ENCODE data around the gene TBCD.

TBCD gene

DNA sequence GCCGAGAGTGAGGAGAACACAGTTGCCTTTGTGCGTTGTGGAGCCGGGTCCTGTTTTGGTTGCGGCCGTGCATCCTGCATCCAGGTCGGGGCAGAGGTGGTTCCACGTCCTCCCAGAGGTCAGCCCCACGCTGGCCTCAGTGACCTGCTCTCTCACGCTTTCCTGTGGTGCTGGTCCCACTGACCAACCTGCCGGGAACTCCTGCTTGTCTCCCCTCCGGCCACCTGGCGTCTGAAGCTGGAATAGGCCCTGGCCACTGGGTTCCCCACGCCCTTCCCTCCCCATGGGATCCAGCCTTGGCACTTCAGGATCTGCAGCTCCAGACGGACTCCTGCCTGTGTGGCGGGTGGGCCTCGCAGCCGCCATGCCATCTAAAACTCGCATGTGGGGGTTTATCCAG is 173.5 kb downstream of the TBCD start:
- DNase-seq (ENCODE audit: extremely low spot score): no peak
- CTCF ChIA-PET: no interaction called here
- POLR2A ChIA-PET: no interaction called here
- TF ChIP-seq CTBP1 (IDR thresholded peaks at IDR 0.05; ENCODE audit: borderline replicate concordance): no peak
- TF ChIP-seq L3MBTL2 (conservative IDR thresholded peaks at IDR 0.05): no peak
- no peak for TF ChIP-seq FOXM1 (IDR thresholded peaks at IDR 0.05; ENCODE audit: borderline replicate concordance)
- TF ChIP-seq HDGF (IDR thresholded peaks at IDR 0.05; ENCODE audit: borderline replicate concordance): no peak
- no peak for TF ChIP-seq SP1 (IDR thresholded peaks at IDR 0.05)
- TF ChIP-seq SUZ12 (IDR thresholded peaks at IDR 0.05): no peak
- no peak for TF ChIP-seq TARDBP (IDR thresholded peaks at IDR 0.05)
- TF ChIP-seq NFRKB (IDR thresholded peaks at IDR 0.05): no peak
- TF ChIP-seq BHLHE40 (IDR thresholded peaks at IDR 0.05; ENCODE audit: borderline replicate concordance): no peak
- TF ChIP-seq FOXK2 (IDR thresholded peaks at IDR 0.05): no peak
- TF ChIP-seq ZNF384 (IDR thresholded peaks at IDR 0.05): no peak
- TF ChIP-seq FOXA1 (IDR thresholded peaks at IDR 0.05): no peak
- TF ChIP-seq ARNT (IDR thresholded peaks at IDR 0.05): no peak
- no peak for TF ChIP-seq LEF1 (IDR thresholded peaks at IDR 0.05; ENCODE audit: borderline replicate concordance)
- TF ChIP-seq, protein P1, sequence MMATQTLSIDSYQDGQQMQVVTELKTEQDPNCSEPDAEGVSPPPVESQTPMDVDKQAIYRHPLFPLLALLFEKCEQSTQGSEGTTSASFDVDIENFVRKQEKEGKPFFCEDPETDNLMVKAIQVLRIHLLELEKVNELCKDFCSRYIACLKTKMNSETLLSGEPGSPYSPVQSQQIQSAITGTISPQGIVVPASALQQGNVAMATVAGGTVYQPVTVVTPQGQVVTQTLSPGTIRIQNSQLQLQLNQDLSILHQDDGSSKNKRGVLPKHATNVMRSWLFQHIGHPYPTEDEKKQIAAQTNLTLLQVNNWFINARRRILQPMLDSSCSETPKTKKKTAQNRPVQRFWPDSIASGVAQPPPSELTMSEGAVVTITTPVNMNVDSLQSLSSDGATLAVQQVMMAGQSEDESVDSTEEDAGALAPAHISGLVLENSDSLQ (IDR thresholded peaks at IDR 0.05): no peak
- TF ChIP-seq ELF4 (IDR thresholded peaks at IDR 0.05): no peak

- POLR2A ChIA-PET: no interaction called here
- DNase-seq (ENCODE audit: extremely low spot score): no peak
- CTCF ChIA-PET: no interaction called here
- TF ChIP-seq ZNF384 (IDR thresholded peaks at IDR 0.05) (no peak), ARNT (IDR thresholded peaks at IDR 0.05) (no peak), L3MBTL2 (conservative IDR thresholded peaks at IDR 0.05) (no peak), CTBP1 (IDR thresholded peaks at IDR 0.05; ENCODE audit: borderline replicate concordance) (no peak), FOXM1 (IDR thresholded peaks at IDR 0.05; ENCODE audit: borderline replicate concordance) (no peak), SP1 (IDR thresholded peaks at IDR 0.05) (no peak), BHLHE40 (IDR thresholded peaks at IDR 0.05; ENCODE audit: borderline replicate concordance) (no peak), TARDBP (IDR thresholded peaks at IDR 0.05) (no peak), FOXK2 (IDR thresholded peaks at IDR 0.05) (no peak), ELF4 (IDR thresholded peaks at IDR 0.05) (no peak), LEF1 (IDR thresholded peaks at IDR 0.05; ENCODE audit: borderline replicate concordance) (no peak), SUZ12 (IDR thresholded peaks at IDR 0.05) (no peak), FOXA1 (IDR thresholded peaks at IDR 0.05) (no peak)
- TF ChIP-seq, protein P1 (IDR thresholded peaks at IDR 0.05): no peak
Measured at GRCh38 chr17:82926081-82926480, 174.2 kb downstream of the TBCD start.

DNA sequence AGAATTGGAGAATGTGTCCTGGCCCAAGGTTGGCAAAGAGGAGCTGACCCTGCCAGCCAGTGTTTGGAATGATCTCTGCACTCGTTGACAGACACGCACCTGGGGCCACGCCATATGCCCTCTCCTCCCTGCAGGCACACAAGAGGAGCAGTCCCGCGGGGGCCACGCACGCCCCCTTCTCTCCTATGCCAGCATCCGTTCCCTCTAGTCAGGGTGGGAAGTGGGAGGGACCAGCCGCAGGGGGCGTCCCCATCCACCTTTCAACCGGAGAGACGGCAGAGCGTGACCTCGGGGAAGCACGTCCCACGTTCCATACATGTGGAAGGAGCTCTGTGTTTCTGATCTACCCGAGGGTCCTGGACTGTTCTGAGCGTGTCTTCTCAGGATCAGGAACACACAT is 174.9 kb downstream of the TBCD start:
- TF ChIP-seq FOXK2 (IDR thresholded peaks at IDR 0.05): no peak
- TF ChIP-seq ELF4 (IDR thresholded peaks at IDR 0.05): no peak
- TF ChIP-seq ZNF384 (IDR thresholded peaks at IDR 0.05): no peak
- no peak for TF ChIP-seq LEF1 (IDR thresholded peaks at IDR 0.05; ENCODE audit: borderline replicate concordance)
- TF ChIP-seq BHLHE40 (IDR thresholded peaks at IDR 0.05; ENCODE audit: borderline replicate concordance): no peak
- TF ChIP-seq SUZ12 (IDR thresholded peaks at IDR 0.05): no peak
- no peak for TF ChIP-seq FOXM1 (IDR thresholded peaks at IDR 0.05; ENCODE audit: borderline replicate concordance)
- TF ChIP-seq FOXA1 (IDR thresholded peaks at IDR 0.05): no peak
- no peak for TF ChIP-seq SP1 (IDR thresholded peaks at IDR 0.05)
- no peak for TF ChIP-seq TARDBP (IDR thresholded peaks at IDR 0.05)
- TF ChIP-seq ARNT (IDR thresholded peaks at IDR 0.05): no peak
- TF ChIP-seq, protein P1 (IDR thresholded peaks at IDR 0.05): no peak
- no peak for TF ChIP-seq L3MBTL2 (conservative IDR thresholded peaks at IDR 0.05)
- TF ChIP-seq HDGF (IDR thresholded peaks at IDR 0.05; ENCODE audit: borderline replicate concordance): no peak
- TF ChIP-seq CTBP1 (IDR thresholded peaks at IDR 0.05; ENCODE audit: borderline replicate concordance): no peak
- no peak for TF ChIP-seq NFRKB (IDR thresholded peaks at IDR 0.05)
- CTCF ChIA-PET: no interaction called here
- DNase-seq (ENCODE audit: extremely low spot score): no peak
- POLR2A ChIA-PET: no interaction called here

DNA sequence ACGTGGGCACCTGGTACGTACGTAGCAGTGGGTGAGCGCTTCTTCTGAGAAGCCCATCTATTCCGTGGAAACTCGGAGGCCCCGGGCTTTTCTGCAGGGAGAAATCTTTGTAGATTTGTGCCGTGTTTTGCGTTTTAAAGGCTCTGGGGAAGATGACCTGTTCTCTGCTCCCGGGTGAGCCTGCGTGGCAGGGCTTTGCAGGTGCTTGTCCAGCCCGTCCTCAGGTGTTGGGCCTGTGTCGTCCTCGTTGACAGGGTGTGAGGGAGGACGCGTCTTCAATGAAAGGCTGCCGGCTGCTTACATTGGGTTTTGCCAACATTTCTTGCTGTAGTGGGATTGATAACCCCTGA is 175.4 kb downstream of the TBCD start:
- TF ChIP-seq BHLHE40 (IDR thresholded peaks at IDR 0.05; ENCODE audit: borderline replicate concordance) (no peak), FOXM1 (IDR thresholded peaks at IDR 0.05; ENCODE audit: borderline replicate concordance) (no peak), CTBP1 (IDR thresholded peaks at IDR 0.05; ENCODE audit: borderline replicate concordance) (no peak), LEF1 (IDR thresholded peaks at IDR 0.05; ENCODE audit: borderline replicate concordance) (no peak), SUZ12 (IDR thresholded peaks at IDR 0.05) (no peak), HDGF (IDR thresholded peaks at IDR 0.05; ENCODE audit: borderline replicate concordance) (no peak), FOXA1 (IDR thresholded peaks at IDR 0.05) (no peak), ZNF384 (IDR thresholded peaks at IDR 0.05) (no peak), ARNT (IDR thresholded peaks at IDR 0.05) (no peak), FOXK2 (IDR thresholded peaks at IDR 0.05) (no peak), SP1 (IDR thresholded peaks at IDR 0.05) (no peak), L3MBTL2 (conservative IDR thresholded peaks at IDR 0.05) (no peak), NFRKB (IDR thresholded peaks at IDR 0.05) (no peak), TARDBP (IDR thresholded peaks at IDR 0.05) (no peak), ELF4 (IDR thresholded peaks at IDR 0.05) (no peak)
- TF ChIP-seq, protein P1 (IDR thresholded peaks at IDR 0.05): no peak
- CTCF ChIA-PET: no interaction called here
- POLR2A ChIA-PET: no interaction called here
- DNase-seq (ENCODE audit: extremely low spot score): no peak

GRCh38 chr17:82927661-82928601 is 176.1 kb downstream of the TBCD start:
- ChIA-PET CTCF (no interaction called here), POLR2A (no interaction called here)
- TF ChIP-seq FOXA1 (IDR thresholded peaks at IDR 0.05) (no peak), SP1 (IDR thresholded peaks at IDR 0.05) (no peak), LEF1 (IDR thresholded peaks at IDR 0.05; ENCODE audit: borderline replicate concordance) (no peak), HDGF (IDR thresholded peaks at IDR 0.05; ENCODE audit: borderline replicate concordance) (no peak), ZNF384 (IDR thresholded peaks at IDR 0.05) (no peak), L3MBTL2 (conservative IDR thresholded peaks at IDR 0.05) (no peak), TARDBP (IDR thresholded peaks at IDR 0.05) (no peak), CTBP1 (IDR thresholded peaks at IDR 0.05; ENCODE audit: borderline replicate concordance) (no peak), FOXM1 (IDR thresholded peaks at IDR 0.05; ENCODE audit: borderline replicate concordance) (no peak), BHLHE40 (IDR thresholded peaks at IDR 0.05; ENCODE audit: borderline replicate concordance) (no peak), FOXK2 (IDR thresholded peaks at IDR 0.05) (no peak), SUZ12 (IDR thresholded peaks at IDR 0.05) (no peak), ELF4 (IDR thresholded peaks at IDR 0.05) (no peak)
- TF ChIP-seq, protein P1 (IDR thresholded peaks at IDR 0.05): no peak
- DNase-seq (ENCODE audit: extremely low spot score): no peak

Measured in HEK293T (cell line).